Measurements from ENCODE around the gene L3MBTL1.

Gene L3MBTL1

DNA sequence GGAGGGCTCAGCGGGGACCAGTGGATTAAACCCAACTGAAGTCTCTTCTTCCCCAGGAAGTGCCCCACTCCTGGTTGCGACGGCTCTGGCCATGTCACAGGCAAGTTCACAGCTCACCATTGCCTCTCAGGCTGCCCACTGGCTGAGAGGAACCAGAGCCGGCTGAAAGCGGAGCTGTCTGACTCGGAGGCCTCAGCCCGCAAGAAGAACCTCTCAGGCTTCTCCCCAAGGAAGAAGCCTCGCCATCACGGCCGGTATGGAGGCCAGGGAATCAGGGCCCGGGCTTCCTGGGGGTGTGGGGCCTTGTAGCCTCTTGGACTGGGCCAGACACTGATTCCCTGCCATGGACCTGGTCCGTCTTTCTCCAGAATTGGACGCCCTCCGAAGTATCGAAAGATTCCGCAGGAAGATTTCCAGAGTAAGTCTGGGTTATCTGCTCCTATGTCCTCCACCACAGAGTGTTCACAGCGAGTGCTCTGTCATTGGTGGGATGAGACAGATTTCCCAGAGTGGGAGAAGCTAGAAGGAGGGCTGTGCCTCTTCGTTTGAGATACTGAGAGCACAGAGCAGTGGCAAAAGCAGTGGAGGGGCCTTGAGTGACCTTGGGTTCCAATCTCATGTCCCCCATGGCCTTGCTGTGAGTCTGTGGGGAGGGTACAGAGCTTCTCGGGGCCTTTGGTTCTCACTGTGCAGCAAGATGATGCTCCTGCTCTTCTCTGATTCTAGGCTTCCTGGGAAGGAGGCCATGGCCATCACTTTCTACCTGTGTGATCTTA, 28.7 kb downstream of the L3MBTL1 start:
- Mint-ChIP-seq H3K4me3 (no peak overlapping the region), H3K27me3 (ENCODE audit: low read depth) (no peaks in the 10 kb centered on the region), H3K36me3 (ENCODE audit: low read depth) (no peaks in the 10 kb centered on the region), H3K9me3 (no peaks in the 10 kb centered on the region), H3K27ac (no peak overlapping the region), H3K4me1 (ENCODE audit: low read depth) (no peaks in the 10 kb centered on the region)

DNA sequence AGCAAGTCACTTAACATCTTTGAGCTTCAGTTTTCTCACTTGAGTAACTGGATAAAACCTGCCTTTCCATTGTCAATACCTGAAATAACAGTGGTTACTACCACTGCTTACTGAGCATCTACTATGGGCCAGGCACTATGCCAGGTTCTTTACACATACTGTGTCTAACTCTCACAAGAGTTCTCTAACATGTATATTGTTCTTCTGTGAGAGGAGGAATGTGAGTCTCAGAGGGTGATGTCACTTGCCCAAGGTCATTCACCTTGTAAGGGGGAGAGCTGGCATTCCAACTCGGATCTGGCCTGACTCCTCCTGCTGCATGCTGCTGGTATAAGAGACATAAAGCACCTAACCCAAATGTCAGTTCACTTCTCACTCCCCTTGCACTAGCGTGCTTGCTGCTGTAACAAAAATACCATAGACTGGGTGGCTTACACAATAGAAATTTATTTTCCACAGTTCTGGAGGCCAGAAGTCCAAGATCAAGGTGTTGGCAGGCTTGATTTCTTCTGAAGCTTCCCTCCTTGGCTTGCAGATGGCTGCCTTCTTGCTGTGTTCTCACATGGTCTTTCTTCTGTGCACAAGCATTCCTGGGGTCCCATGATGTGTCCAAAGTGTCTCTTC, 29.4 kb downstream of the L3MBTL1 start:
- Mint-ChIP-seq H3K4me1 (ENCODE audit: low read depth) (no peaks in the 10 kb centered on the region), H3K27ac (no peak overlapping the region), H3K9me3 (no peaks in the 10 kb centered on the region), H3K36me3 (ENCODE audit: low read depth) (no peaks in the 10 kb centered on the region), H3K27me3 (ENCODE audit: low read depth) (no peaks in the 10 kb centered on the region), H3K4me3 (no peak overlapping the region)

DNA sequence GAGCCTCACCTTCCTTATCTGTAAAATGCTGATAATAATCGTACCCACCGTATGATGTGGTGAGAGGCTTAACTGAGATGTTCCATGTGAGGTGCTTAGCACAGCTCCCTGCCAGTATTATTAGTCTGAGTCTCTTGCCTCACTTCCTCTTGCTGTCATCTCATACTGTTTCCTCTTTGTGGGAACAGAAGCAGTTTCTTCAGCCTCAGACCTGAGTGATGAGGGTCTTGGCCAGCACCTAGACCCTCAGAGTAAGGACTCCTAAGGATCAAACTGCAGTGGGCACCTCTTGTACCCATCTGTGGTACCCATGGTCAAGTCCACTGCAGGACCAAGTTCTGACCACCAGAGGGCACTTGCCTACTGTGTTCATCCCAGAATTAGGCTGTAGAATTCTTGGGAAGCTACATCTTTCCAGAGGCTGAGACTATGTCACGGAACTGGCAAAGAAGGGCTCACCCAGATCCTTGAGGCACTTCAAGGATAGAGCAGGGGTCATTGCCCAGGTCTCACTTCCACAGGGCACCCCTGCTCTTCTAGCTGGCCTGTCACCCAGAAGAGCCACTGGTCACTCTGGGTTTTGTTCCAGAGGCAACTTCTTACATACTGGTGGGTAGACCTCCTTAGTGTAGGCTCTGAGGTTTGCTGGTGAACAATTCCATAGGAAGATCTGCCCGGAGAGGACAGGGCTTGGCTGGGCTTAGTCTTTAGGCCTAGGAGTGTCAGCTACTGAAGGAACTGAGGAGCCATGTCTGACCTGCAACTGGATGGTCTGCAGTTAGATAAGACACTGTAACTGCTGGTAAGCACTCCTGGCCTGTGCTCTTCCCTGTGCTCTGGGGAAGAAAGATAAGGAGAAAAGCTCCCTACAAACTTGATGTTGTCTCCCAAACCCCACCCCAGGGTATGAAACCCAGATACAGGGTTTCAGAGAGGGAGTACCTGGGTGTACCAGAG, 30.7 kb downstream of the L3MBTL1 start:
- H3K9me3 Mint-ChIP-seq = no peaks in the 10 kb centered on the region
- H3K4me1 Mint-ChIP-seq (ENCODE audit: low read depth) = no peaks in the 10 kb centered on the region
- H3K4me3 Mint-ChIP-seq = no peak overlapping the region
- H3K27ac Mint-ChIP-seq = no peak overlapping the region
- H3K27me3 Mint-ChIP-seq (ENCODE audit: low read depth) = no peaks in the 10 kb centered on the region
- H3K36me3 Mint-ChIP-seq (ENCODE audit: low read depth) = no peaks in the 10 kb centered on the region

DNA sequence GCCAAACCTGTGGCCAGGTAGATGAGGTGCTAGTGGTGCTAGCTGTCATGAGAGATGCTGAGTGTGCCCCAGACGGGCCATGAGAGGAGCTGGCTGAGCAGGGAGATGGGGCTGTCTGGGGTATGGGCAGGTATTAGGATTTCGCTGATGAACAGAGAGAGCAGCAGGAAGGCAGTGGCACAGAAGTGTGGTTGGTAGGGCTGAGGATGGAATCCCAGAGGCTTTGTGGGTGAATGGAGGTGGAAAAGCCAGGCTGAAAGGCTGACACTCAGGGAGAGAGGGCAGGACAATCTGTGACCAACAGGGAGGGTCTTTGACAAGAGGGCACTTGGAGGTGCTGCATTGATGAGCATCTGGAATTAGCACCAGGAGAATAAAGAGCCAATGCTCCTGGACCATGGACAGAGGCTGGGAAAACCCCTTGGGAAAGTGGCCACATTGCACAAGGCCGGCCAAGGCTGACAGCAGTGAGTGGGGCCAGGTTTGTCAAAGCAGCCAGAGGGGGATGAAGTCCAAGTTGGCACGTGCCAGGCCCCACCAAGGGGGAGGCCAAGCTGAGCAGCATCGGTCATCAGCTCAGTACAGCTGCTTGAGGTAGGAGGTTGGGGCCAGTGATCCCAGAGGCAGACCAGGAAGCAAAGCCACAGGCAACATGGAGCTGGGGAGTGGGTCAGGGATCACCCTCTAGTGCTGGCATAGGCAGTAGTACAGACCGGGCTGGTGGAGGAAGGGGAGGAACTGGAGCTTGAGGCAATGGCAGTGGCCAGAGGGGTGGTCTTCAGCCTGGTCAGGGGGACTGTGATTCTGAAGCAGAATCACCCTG, 31.6 kb downstream of the L3MBTL1 start:
- Mint-ChIP-seq H3K4me3 (no peak overlapping the region), H3K27me3 (ENCODE audit: low read depth) (no peaks in the 10 kb centered on the region), H3K36me3 (ENCODE audit: low read depth) (no peaks in the 10 kb centered on the region), H3K27ac (no peak overlapping the region), H3K9me3 (no peaks in the 10 kb centered on the region), H3K4me1 (ENCODE audit: low read depth) (no peaks in the 10 kb centered on the region)

DNA sequence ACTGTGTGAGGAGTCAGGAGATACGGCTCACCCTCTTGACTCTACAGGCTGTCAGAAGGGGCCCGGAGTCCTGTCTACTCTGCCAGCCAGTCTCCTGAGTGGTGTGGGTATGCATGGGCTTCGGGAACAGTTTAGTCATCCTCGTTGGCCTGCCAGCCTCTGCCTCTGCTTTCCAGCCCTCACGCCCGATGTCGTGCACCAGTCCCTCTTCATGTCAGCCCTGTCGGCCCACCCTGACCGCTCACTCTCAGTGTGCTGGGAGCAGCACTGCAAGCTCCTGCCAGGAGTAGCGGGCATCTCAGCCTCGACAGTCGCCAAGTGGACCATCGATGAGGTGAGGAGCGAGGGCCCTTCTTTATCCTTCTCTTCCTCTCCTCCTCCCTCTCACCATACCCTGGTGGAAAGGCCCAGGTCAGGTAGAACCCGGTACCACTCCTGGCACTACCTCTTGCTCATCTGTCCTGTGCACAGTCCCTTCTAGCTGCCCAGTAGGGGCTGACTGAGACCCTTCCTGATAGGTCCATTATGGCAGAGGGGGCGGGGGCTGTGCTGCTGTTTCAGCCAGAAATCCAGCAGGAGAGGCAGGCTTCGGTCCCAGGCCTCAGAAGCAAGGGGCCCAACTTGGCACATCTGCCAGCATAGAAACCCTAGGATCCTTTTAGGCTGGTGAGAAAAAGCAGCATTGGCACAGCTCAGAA, 32.6 kb downstream of the L3MBTL1 start:
- Mint-ChIP-seq H3K27me3 (ENCODE audit: low read depth) (no peaks in the 10 kb centered on the region), H3K27ac (no peak overlapping the region), H3K4me1 (ENCODE audit: low read depth) (no peaks in the 10 kb centered on the region), H3K36me3 (ENCODE audit: low read depth) (no peaks in the 10 kb centered on the region), H3K9me3 (no peaks in the 10 kb centered on the region), H3K4me3 (no peak overlapping the region)

DNA sequence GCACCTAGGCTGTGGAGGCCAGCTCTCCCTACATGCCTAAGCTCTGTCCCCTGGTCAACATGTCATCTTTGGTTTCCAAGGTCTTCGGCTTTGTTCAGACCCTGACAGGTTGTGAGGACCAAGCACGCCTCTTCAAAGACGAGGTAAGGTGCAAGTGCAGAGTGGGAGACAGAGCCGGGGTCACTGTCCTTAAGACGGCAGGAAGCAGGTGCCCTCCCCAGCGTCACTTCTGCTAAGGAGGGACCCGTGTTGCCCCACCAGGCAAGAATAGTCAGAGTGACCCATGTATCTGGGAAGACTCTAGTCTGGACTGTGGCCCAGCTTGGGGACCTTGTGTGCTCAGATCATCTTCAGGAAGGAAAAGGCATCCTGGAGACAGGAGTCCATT, 33.2 kb downstream of the L3MBTL1 start:
- no peaks in the 10 kb centered on the region for H3K4me1 Mint-ChIP-seq (ENCODE audit: low read depth)
- no peaks in the 10 kb centered on the region for H3K9me3 Mint-ChIP-seq
- no peak overlapping the region for H3K4me3 Mint-ChIP-seq
- H3K36me3 Mint-ChIP-seq (ENCODE audit: low read depth) = no peaks in the 10 kb centered on the region
- H3K27ac Mint-ChIP-seq = no peak overlapping the region
- no peaks in the 10 kb centered on the region for H3K27me3 Mint-ChIP-seq (ENCODE audit: low read depth)

DNA sequence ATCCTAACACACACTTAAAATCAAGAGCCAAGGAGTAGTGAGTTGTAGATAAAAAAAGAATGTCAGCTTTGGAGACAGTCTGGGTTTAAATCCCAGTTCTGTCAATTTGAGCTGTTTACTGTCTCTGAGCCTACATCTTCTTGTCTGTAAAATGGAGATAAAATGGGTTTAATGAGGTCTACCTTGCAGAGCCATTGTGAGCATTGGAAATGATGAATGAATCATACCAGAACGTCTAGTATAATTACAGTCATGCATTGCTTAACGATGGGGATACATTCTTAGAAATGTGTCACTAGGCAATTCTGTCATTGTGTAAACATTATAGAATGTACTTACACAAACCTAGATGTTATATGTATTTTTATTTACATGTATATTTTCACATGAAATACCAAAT, 33.7 kb downstream of the L3MBTL1 start:
- H3K27ac Mint-ChIP-seq = no peak overlapping the region
- no peaks in the 10 kb centered on the region for H3K36me3 Mint-ChIP-seq (ENCODE audit: low read depth)
- no peak overlapping the region for H3K4me3 Mint-ChIP-seq
- H3K4me1 Mint-ChIP-seq (ENCODE audit: low read depth) = no peaks in the 10 kb centered on the region
- H3K27me3 Mint-ChIP-seq (ENCODE audit: low read depth) = no peaks in the 10 kb centered on the region
- no peaks in the 10 kb centered on the region for H3K9me3 Mint-ChIP-seq

DNA sequence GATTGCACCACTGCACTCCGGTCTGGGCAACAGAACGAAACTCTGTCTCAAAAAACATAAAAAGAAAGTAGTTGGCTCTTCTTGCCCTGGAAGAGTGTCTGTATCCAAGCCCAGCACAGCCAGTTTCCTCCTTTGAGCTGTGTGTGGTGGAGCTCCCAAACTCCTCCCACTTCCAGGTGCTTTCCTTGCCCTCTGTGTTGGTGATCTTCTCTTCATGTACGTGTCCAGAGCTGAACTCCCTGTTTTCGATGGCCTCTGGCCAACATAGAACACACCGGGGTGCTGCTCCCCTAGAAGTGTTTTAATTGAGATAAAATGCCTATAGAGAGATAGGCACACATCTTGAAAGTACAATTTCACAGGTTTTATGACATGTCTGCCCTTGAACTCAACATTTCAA, 34.7 kb downstream of the L3MBTL1 start:
- H3K36me3 Mint-ChIP-seq (ENCODE audit: low read depth) = no peaks in the 10 kb centered on the region
- no peaks in the 10 kb centered on the region for H3K4me1 Mint-ChIP-seq (ENCODE audit: low read depth)
- H3K27me3 Mint-ChIP-seq (ENCODE audit: low read depth) = no peaks in the 10 kb centered on the region
- no peaks in the 10 kb centered on the region for H3K9me3 Mint-ChIP-seq
- H3K27ac Mint-ChIP-seq = no peak overlapping the region
- H3K4me3 Mint-ChIP-seq = no peak overlapping the region

DNA sequence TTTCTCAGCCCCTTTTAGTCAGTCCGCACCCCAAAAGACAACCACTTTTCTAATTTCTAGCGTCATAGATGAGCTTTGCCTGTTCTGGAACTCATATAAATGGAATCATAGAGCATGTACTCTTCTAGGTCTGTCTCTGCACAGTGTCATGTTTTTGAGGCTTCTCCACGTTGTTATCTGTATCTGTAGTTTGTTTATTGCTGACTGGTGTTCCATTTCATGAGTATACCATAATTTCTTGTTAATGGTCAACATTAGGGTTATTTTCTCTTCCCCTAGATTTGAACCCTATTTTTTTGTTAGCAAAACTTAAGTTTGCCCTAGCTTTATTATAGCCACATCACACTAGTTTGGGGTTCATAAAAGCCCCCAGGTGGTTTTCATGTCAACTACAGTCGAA, 35.2 kb downstream of the L3MBTL1 start:
- Mint-ChIP-seq H3K36me3 (ENCODE audit: low read depth) (peaks cover 3% of the 10 kb centered on the region), H3K9me3 (peaks cover 4% of the 10 kb centered on the region), H3K27me3 (ENCODE audit: low read depth) (no peaks in the 10 kb centered on the region), H3K27ac (no peak overlapping the region), H3K4me3 (no peak overlapping the region), H3K4me1 (ENCODE audit: low read depth) (no peaks in the 10 kb centered on the region)

DNA sequence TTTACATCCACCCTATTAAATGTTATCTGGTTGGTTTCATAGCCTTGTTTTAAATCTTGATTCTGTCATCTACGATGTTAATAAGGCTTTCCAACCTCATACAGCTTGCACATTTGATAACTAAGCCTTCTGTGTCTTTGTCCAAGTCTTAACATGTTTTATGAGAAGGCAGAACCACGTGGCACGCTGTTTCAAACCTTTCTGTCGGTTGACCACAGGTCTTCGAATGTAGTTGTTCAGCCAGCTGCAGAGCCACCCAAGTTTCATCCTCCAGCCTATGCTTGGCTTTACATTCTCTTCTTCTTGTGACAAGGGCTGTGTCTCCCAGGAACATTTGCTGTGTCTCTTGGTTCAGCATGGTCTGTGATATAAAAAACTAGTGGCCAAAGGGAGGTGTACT, 35.6 kb downstream of the L3MBTL1 start:
- no peak overlapping the region for H3K4me3 Mint-ChIP-seq
- H3K27ac Mint-ChIP-seq = no peak overlapping the region
- peaks cover 3% of the 10 kb centered on the region for H3K36me3 Mint-ChIP-seq (ENCODE audit: low read depth)
- peaks cover 4% of the 10 kb centered on the region for H3K9me3 Mint-ChIP-seq
- no peaks in the 10 kb centered on the region for H3K4me1 Mint-ChIP-seq (ENCODE audit: low read depth)
- H3K27me3 Mint-ChIP-seq (ENCODE audit: low read depth) = no peaks in the 10 kb centered on the region

DNA sequence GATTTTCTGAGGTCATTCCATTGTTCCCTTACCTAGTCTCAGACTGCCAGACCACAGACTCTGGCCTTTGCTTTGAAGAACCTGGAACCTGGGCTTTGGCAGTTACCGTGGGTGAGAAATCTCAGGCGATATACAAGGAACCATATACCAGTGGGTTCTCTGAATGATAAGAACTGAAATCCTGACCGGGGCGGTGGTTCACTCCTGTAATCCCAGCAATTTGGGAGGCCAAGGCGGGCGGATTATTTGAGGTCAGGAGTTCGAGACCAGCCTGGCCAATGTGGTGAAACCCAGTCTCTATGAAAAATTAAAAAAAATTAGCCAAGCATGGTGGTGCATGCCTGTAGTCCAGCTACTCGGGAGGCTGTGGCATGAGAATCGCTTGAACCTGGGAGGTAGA, 37.0 kb downstream of the L3MBTL1 start:
- no peak overlapping the region for H3K4me3 Mint-ChIP-seq
- no peaks in the 10 kb centered on the region for H3K4me1 Mint-ChIP-seq (ENCODE audit: low read depth)
- H3K9me3 Mint-ChIP-seq = peaks cover 4% of the 10 kb centered on the region
- peaks cover 3% of the 10 kb centered on the region for H3K36me3 Mint-ChIP-seq (ENCODE audit: low read depth)
- H3K27me3 Mint-ChIP-seq (ENCODE audit: low read depth) = no peaks in the 10 kb centered on the region
- H3K27ac Mint-ChIP-seq = no peak overlapping the region

DNA sequence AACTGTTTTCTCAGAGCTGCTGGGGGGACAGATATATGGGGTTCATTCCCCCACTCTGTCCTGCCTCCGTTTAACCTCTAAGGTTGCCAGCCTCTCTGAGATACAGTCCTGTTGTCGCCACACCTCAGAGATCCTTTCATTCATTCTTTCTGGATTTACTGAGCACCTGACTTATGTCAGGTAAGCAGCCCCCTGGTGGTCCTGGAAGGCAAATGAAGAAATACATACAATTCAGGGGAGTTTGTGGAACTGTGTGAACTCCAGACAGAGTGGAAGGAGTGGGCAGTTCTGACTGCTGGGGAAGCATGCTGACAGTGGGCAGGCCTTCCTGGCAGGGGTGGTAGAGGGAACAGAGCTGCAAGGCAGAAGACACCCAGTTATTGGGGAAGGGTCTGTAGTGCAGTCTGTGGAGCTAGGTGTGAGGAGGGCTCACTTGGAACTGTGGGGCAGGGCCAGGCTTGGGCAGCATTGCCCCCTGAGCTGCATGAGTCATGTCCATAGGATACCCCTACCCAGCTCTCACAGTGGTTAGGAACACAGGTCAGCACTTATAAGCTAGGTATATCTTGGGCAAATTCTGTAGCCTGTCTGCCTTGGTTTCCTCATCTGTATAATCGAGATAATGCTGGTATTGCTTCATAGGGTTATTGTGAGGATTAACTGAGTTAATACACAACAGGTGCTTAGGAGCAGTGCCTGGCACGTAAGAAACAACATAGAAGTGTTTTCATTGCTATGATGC, 38.5 kb downstream of the L3MBTL1 start:
- peaks cover 4% of the 10 kb centered on the region for H3K9me3 Mint-ChIP-seq
- peaks cover 3% of the 10 kb centered on the region for H3K36me3 Mint-ChIP-seq (ENCODE audit: low read depth)
- no peaks in the 10 kb centered on the region for H3K4me1 Mint-ChIP-seq (ENCODE audit: low read depth)
- no peaks in the 10 kb centered on the region for H3K27me3 Mint-ChIP-seq (ENCODE audit: low read depth)
- no peak overlapping the region for H3K4me3 Mint-ChIP-seq
- no peak overlapping the region for H3K27ac Mint-ChIP-seq

DNA sequence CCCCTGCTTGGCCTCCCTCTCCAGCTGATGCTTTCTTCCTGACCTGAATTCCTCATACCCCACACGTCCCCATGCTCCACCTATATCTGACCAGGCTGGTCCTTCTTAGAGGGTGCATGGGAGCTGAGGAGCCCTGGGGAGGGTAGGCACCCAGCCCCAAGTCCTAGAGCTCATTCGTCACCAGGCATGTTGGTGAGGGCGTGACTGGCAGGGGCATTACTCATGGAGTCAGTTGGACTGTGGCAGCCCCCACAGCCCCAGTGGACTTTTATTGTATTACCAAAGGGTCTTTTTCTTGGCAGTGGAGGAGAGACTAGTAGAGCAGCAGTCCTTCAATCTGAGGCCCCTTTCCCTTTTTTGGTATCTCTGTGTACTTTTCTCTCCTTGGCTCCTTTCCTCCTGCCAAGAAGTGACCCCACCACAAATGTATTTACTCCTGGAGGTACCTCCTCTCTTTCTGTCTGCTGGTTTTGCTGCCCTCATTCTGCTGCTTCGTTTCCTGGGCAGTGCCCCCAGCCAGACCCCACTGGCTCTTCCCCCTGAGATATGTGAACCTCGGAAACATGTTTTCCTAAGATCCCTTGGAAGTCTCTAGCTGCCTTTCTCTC, 40.9 kb downstream of the L3MBTL1 start:
- Mint-ChIP-seq H3K36me3 (ENCODE audit: low read depth) (peaks cover 3% of the 10 kb centered on the region), H3K27ac (no peak overlapping the region), H3K4me3 (no peak overlapping the region), H3K4me1 (ENCODE audit: low read depth) (no peaks in the 10 kb centered on the region), H3K27me3 (ENCODE audit: low read depth) (peaks cover 4% of the 10 kb centered on the region), H3K9me3 (peaks cover 4% of the 10 kb centered on the region)
